K562 (cell line): ENCODE measurements around the gene PARD3B.

Experiments used
- GABPA ChIP-seq: fragments of 200-800 bp; sonication (Bioruptor generic); conservative IDR thresholded peaks from 2 replicates; pipeline ENCODE4 v1.6.1; 2016; ENCODE audit warnings: low read depth, missing genetic modification characterization, missing compliant biosample characterization
- ZFX ChIP-seq: sonication (generic); formaldehyde crosslinking; IDR thresholded peaks from 2 replicates; pipeline ENCODE4 v1.8.0; 2022; ENCODE audit warnings: mild to moderate bottlenecking, missing genetic modification reagents, moderate library complexity

DNA sequence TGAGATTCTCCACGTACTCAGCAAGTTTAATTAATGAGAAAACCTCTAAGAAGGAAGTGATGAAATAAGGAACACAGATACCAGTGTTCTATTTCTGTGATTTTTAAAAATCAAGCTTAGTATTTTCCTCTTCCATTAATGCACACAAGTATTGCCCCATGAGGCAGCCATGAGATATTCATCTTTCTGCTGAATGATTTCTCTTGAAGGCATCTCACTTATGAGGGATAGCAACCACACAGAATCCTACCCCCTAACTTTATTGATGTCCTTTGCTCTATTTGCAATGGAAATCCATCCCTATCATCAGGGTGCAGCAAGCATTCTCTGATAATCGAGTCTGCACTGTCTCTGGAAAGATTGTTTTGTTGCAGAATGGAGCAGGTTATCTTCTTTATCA, 893.0 kb downstream of the PARD3B start:
- TF ChIP-seq ZFX (CRISPR knock-in tag) = no peak
- TF ChIP-seq GABPA = no peak
